GM18508 (cell line): ENCODE measurements around the gene IGSF21.
"Not testable (repeated sequence)": the region's sequence is repeated elsewhere in the genome, so short reads cannot be mapped to it uniquely, and the experiment has no call there.

Source experiments
- ATAC-seq: cut with Tn5 transposase; IDR thresholded peaks from one replicate; pipeline ENCODE4 v1.9.1; 2021; ENCODE audit warnings: moderate number of reproducible peaks; ENCODE audit not compliant: insufficient read depth, unreplicated experiment

Gene IGSF21

GRCh38 chr1:18142969-18143368 lies 35.4 kb downstream of the IGSF21 start:
- ATAC-seq: no peak

GRCh38 chr1:18144062-18144461 lies 36.5 kb downstream of the IGSF21 start:
- ATAC-seq: no peak

- ATAC-seq: no peak
These were observed 37.5 kb downstream of the IGSF21 start for GRCh38 chr1:18144916-18145647.

GRCh38 chr1:18145851-18146618 lies 38.4 kb downstream of the IGSF21 start:
- ATAC-seq: no peak

GRCh38 chr1:18146886-18147285 lies 39.3 kb downstream of the IGSF21 start:
- ATAC-seq: no peak

GRCh38 chr1:18147672-18148071 lies 40.1 kb downstream of the IGSF21 start:
- ATAC-seq: no peak

- ATAC-seq: no peak
These were observed 40.9 kb downstream of the IGSF21 start for GRCh38 chr1:18148461-18148860.

GRCh38 chr1:18149027-18149641 lies 41.5 kb downstream of the IGSF21 start:
- no peak for ATAC-seq

GRCh38 chr1:18151436-18152122 lies 44.0 kb downstream of the IGSF21 start:
- no peak for ATAC-seq

GRCh38 chr1:18154430-18155194 lies 47.0 kb downstream of the IGSF21 start:
- no peak for ATAC-seq

GRCh38 chr1:18155881-18156385 lies 48.3 kb downstream of the IGSF21 start:
- no peak for ATAC-seq

GRCh38 chr1:18157352-18157751 lies 49.8 kb downstream of the IGSF21 start:
- no peak for ATAC-seq

GRCh38 chr1:18157968-18158367 lies 50.4 kb downstream of the IGSF21 start:
- no peak for ATAC-seq

- no peak for ATAC-seq
These were observed 51.1 kb downstream of the IGSF21 start for GRCh38 chr1:18158714-18159113.

- ATAC-seq: no peak
These were observed 52.8 kb downstream of the IGSF21 start for GRCh38 chr1:18160290-18160942.

GRCh38 chr1:18161690-18162089 lies 54.1 kb downstream of the IGSF21 start:
- no peak for ATAC-seq

- ATAC-seq: not testable (repeated sequence)
These were observed 58.0 kb downstream of the IGSF21 start for GRCh38 chr1:18165640-18166039.

GRCh38 chr1:18166341-18166740 lies 58.7 kb downstream of the IGSF21 start:
- ATAC-seq: no peak

- no peak for ATAC-seq
These were observed 59.3 kb downstream of the IGSF21 start for GRCh38 chr1:18166929-18167328.
